Stimulated activated CD4-positive, alpha-beta T cell treated with anti-CD3 and anti-CD28 coated beads, Interleukin-15, amount 100 ng/mL, for 24 hours (primary cell): ENCODE results near the gene DENND1B.
"Not testable (repeated sequence)": the region's sequence is repeated elsewhere in the genome, so short reads cannot be mapped to it uniquely, and the experiment has no call there.

ENCODE experiments used
- DNase-seq: peaks from one replicate; pipeline ENCODE4 v3.0.0-alpha.2; 2020

Gene DENND1B

DNA sequence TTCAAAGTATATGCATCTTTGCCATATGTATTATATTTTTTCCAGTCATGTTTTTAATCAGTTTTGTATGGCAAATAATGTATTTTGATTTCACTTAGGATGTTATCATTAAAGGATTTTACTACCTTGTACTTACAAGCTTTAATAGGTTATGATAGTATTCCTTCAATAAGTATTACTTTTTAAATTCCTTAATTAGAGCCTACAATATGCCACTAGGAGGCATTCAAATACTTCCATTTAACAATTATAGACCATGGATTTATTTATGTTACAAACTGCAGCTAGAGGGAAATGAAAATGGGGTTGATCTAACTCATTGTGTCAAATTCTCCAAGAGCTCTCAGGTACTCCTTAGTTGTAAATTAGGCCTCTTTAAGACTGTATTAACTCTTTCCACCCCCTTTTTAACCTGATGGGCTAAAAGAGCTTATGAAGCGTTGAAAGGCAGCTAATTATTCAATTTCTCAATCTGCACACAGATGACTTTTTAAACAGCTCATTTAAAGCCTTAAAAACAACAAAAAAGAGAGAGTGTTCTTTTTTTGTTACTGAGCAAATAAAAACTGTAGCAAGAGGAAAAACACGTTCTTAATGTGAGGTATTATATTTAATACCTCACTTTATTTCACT, 156.2 kb downstream of the DENND1B start:
- no peak for DNase-seq

DNA sequence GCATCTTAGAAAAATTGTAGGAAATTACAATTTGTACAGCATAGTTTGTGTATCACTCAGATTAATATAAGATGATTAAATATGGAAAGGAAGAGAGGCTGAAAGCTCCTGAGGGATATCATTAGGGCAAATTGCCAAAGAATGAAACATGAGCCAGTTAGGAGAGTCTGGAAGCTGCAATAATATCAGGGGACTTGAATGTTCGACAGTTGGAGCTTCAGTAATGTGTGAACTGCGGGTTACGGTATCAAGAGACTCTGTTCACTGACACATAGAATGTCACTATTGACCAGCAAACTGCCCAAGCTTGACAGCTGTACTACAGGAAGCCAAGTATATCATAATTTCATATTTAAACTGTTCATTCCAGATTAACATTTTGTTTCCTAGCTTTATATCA, 157.2 kb downstream of the DENND1B start:
- no peak for DNase-seq

DNA sequence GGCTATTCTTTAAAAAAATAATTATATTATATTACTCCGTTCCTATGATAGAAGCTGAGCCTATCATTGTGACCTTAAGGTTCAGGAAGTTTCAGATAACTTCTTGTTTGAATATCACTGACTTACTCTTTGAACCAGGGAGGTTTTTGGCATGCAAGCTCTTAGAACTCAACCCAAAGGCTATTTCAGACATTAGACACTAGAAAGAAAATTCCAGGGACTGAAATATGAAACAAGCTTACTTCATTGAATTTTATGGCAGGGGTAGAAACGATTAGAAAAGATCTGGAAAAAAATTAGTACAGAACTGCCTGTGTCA, 159.6 kb downstream of the DENND1B start:
- no peak for DNase-seq

DNA sequence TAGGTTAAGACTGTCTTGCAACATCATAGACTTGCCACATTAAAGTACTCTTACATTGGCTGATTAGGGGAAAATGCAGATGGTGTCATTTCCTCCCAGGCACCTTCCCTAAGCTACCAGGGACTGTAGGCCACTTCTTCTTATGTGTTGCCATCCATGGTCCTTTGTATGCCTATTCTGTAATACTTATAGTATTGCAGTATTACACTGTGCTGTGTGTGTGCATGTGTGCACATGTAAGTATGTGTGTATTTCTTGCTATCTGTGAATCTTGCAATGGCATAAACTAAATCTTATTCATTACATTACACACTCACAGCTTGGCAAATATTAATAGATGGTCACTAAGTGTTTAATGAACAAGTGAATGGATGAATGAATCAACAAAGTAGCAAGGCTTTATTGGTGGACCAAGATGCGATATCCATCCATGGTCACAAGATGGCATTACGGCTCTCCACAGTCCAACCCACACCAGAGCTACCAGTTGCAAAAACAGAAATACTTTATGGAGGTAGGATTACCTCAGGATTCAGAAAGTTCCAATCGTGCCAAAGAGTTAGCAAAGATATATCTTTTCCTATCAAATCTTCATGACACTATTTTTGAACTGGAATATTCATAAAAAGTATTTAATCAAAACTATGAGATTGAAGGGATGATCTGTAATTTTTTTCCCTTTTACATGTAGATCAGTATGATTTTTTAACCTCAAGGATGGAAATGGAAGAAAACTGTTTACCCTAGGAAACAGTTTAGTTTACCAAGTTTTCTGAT, 160.2 kb downstream of the DENND1B start:
- peak; percentile 21 for DNase-seq

DNA sequence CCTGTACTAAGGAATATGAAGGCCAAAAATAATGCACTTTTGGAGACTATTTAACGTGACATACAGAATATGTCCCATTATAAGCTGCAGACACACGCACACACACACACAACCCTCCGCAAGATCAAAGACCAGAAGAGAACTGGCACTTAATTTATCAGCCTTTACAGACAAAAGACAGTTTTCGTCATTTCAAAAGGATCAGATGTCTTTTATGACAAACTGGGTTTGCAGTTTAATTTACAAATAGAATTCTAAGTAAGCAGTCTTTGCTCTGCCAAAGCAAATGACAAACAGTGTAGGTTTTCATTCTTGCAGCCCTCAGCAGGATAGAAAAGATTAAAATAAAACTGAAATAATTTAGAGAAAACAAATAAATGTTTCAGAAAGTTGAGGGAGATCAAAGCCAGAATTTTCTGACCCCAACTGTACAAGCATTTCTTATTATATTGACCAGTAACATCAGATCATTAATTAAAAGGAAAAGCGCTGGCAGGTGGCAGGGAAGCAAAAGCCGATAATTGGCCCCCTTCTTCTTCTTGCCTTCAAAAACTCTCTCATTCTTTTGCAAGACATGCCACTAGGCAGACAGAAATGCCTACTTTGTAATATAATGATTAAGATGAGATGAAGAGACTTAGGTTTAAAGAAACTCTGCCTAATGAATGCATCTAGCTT, 169.0 kb downstream of the DENND1B start:
- DNase-seq, result no peak

DNA sequence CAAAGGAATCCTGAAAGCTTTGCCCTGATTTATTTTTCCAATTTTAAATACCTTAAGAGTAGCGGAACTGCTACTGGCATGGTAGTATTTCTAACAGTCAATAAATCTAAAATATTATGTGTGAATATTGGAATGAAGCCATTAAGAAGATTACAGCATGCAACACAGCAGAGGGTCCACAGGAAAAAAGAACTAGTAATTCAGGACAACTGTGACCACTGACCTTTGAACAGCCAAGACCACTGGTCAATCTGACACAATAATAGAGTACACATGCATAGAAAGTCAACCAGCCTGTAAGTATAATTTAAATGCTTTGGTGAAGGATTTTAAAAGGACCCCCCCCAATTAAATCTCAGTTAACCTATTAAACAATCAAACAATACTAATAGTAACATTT, 171.0 kb downstream of the DENND1B start:
- no peak for DNase-seq

DNA sequence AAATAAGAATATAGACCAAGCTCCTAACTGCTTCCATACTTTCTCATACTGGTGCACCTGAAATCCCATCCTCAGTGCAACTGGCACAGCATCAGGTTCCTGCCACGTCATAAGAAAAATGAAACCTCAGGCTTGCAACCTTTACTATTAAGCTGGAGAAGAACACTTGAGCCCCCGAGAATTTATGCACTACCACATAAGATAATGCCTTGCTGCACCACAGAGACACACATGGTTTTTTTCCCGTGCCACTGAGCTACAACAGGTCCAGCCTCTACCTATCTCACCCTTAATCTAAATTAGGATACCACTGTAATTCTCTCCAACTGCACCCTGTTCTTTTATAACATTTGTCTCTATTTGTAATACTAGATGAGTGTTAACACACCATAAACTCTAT, 174.5 kb downstream of the DENND1B start:
- DNase-seq, result no peak

DNA sequence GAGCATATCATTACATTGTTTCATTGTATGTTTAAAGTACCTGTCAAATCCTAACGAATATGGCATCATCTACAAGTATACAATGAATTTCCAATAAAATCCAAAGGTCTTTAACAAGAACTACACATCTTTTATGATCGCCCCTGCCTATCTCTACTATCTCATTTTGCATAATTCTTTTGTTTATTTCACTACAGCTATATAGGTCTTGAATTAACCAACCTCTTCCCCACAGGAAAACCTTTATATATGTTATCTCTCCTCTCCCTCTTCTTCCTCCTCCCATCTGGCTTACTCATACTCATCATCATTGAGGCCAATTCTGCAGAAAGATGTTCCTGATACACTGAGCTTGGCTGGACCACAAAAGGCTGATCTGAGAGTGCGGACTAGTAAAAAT, 175.5 kb downstream of the DENND1B start:
- no peak for DNase-seq

DNA sequence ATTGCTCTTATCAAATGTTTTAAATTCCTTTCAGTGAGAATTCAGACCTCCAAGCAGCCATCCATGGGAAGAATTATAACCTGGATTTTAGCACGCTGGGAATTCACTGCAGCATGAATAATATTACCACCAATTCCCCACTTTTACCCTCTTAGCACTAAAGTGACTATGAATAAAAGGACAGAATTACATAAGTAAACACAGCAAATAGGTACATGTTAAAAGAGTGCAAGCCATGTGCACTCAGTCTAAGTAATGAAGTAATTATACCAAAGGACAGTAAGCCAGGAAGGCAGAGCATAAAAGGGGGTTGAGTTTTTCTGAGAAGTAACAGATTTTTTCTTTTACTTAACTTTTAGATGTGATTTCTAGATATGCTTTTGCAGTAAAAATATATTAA, 176.3 kb downstream of the DENND1B start:
- no peak for DNase-seq

DNA sequence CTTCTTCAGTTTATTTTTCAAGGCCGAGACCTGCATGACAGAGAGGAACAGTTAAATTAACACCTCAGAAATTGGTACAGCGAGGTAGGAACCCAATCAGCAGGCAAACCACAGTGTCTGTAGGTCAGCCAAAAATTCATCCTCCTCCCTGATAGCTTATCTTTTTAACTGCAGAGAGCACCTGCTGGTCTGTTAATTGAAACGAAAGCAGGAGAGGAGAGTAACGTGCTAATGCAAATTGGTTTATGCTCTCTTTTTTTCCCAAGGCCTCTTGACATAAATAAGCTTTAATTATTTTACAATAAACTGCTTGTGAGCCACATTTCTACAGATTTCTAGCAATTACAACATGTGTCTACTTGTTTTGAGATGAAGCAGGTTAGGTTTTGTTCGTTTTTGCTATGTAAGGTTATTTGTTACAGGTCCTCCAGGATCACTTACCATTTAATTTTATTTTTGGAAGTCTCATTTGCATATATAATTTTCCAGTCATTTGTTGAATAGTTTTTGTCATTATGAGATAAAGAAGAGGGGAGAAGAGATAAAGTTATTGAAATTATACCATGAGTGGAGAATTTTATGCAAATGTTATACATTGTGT, 179.9 kb downstream of the DENND1B start:
- no peak for DNase-seq

DNA sequence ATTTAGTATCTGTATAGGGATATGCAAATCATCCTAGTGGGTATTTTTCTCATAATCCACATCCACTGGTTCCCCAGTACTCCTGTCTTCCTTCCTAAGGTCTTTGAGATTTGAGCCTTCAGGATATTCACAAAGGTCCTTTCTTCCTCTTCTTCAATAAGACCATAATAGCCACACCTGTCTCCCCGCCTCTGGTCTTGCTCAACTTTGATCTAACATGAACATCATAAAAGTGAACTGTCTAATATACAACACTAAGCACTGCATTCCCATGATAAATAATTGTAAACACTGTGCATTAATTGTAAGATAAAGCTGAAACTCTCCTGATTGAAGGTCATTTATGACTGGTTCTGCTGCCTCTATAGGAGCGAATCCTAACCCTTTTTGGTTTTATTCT, 184.6 kb downstream of the DENND1B start:
- no peak for DNase-seq

DNA sequence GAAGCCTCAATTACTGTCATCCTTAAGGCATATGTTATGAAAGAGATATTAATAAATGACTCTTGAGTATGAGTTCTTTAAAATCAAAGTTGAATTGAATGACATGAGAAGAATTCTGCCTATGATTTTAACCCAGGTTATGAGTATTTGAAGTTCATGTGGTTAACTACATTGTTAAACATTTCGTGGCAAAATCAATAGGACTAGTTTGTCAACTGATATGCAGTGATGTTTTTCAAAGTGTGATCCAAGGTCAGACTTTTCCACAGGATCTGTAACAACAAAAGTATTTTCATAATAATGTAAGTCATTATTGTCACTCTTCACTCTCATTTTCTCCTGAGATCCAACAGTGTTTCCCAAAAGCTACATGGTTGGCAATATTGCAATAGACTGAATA, 189.5 kb downstream of the DENND1B start:
- no peak for DNase-seq

DNA sequence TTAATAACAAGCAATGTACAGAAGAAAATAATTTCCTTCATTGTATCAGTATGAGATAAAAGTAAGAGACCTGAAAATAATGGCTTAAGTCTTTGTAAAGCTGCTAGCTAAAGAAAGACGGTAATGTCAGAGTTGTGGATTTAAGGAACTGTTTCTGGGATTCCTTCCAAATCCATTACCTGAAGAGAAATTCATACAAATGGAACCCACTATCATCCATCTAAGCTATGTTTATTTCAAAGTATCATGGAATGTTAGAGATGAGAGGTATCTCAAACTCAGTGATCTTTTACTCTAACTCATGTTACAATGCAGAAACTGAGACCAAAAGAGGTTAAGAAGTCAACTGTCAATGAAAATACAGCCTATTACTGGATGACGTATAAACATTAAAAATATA, 197.7 kb downstream of the DENND1B start:
- DNase-seq, result no peak

DNA sequence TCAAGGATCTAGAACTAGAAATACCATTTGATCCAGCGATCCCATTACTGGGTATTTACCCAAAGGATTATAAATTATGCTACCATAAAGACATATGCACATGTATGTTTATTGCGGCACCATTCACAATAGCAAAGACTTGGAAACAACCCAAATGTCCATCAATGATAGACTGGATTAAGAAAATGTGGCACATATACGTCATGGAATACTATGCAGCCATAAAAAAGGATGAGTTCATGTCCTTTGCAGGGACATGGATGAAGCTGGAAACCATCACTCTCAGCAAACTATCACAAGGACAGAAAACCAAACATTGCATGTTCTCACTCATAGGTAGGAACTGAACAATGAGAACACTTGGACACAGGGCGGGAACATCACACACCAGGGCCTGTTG, 199.7 kb downstream of the DENND1B start:
- DNase-seq, result not testable (repeated sequence)

DNA sequence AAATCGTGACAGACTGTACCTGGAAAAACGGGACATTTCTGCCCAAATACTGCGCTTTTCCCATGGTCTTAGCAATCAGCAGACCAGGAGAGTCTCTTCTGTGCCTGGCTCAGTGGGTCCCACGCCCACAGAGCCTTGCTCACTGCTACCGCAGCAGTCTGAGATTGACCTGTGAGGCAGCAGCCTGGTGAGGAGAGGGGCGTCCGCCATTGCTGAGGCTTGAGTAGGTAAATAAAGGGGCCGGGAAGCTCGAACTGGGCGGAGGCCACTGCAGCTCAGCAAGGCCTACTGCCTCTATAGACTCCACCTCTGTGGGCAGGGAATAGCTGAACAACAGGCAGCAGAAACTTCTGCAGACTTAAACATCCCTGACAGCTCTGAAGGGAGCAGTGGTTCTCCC, 203.1 kb downstream of the DENND1B start:
- no peak for DNase-seq

DNA sequence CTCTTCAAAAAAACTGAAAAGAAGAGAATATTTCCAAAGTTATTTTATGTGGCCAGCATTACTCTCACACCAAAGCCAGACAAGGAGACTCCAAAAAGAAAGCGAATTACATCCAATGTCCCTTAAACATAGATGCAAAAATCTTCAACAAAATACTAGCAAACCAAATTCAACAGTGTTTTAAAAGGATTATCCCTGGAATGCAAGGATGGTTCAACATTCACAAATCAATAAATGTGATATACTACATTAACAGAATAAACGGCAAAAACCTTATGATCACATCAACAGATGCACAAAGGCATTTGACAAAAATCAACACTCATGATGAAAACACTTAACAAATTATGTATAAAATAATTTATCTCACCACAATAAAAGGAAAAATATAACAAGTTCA, 207.8 kb downstream of the DENND1B start:
- DNase-seq, result no peak

DNA sequence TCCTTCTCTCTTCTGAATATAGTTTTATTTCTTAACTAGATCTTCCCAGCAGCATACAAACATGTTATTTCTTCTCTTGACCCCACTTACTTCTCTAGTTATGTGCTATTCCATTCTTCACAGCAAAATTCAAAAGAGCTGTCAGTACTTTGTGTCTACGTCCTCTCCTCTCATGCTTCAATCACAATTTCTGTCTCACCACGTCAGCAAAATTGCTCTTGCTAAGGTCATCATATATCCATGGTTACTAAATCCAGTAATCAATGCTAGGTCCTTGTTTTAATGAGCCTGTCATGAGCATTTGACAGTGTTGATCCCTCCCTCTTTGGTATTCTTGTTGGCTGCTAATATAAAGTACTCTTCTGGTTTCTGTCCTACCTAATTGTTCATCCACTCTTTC, 214.2 kb downstream of the DENND1B start:
- DNase-seq, result no peak

DNA sequence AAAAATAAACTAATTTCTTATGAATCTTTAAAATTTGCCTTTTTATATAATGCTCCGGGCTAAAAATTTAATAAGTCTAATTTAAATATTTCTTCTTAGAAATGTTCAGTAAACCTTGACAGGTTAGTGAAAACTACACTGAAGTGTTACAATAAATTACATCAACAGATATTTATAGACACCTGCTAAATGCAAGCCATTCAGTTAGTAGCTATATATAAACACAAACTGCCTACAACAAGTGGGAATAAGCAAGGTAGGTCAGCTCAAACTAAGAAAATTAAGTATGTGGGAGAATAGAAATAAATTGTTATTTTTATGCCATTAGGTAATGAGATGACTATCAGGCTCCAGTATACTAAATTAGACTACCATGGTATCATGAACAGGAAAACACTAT, 215.6 kb downstream of the DENND1B start:
- no peak for DNase-seq

DNA sequence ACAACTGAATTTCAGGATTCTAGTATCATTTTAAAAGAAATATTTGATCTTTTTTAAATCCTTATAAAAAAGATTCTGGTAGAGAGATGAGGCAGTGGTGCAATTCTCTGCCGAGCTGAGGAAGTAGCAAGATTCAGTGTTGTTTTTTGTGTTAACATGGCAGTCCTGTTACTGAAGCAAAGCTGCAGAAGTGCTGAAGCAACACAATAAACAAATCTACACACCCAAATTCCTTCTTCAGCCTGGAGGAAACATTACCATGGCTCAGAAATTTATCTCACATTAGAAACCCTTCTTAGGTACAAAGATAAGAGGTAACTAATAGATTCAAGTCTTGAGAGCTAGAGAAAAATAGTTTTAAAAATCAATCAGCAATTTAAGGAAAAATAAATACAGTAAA, 216.0 kb downstream of the DENND1B start:
- no peak for DNase-seq

DNA sequence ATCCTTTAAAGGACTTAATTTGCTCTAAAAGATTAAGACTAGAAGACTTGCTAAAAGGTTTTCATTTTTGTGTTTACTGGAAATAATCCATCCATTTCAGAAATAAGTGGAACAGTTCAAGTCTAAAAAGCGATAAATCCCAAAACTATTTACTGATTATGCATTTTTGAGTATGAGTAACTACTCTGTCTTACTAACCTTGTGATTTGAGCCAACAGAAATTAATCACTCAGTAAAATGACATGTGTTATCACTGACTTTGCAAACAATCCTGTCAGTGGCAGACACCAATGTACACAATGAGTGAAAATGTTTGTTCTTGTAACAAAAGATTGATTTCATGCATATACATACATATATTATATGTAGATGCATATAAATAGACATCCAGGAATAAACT, 218.0 kb downstream of the DENND1B start:
- DNase-seq, result no peak

DNA sequence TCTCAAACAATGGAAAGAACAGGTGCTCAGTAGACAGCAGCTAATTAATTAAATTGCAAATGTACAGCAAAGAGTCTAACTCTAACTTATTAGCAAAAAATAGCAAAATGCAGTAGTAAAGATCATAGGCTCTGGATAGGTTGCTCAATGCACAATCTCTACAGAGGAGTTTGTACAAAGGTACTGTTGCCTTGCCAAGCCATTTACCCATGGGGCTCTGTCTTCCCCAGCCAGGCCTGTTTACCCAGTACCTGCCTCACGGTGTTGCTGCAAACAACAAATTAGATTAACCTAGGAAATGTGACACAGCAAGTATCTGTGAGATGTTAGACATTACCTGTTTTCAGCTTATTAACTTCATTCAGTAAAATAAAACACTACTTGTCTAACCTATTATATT, 222.0 kb downstream of the DENND1B start:
- no peak for DNase-seq

DNA sequence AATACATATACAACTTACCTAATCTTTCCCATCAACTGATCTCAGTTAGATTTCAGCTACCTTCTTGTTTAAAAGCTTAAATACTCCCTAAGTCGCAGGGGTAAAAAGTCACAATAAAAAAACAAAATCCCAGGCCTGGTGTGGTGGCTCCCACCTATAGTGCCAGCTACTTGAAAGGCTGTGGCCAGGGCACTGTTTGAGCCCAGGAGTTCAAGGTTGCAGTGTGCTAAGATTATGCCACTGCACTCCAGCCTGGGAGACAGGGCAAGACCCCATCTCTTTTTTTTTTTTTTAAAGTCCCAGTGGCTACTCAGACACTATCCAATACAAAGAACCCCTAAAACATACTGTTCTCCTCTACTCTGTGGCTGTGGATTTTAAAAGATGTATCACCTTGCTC, 228.3 kb downstream of the DENND1B start:
- DNase-seq, result no peak

DNA sequence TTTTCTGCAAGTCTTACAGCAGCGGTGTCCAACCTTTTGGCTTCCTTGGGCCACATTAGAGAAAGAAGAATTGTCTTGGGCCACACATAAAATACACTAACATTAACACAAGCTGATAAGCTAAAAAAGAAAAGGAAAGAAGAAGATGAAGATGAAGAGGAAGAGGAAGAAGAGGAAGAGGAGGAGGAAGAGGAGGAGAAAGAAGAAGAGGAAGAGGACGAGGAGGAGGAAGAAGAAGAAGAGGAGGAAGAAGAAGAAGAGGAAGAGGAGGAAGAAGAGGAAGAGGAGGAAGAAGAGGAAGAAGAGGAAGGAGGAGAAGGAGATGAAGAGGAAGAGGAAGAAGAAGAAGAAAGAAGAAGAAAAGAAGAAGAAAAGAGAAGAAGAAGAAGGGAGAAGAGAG, 230.7 kb downstream of the DENND1B start:
- no peak for DNase-seq

DNA sequence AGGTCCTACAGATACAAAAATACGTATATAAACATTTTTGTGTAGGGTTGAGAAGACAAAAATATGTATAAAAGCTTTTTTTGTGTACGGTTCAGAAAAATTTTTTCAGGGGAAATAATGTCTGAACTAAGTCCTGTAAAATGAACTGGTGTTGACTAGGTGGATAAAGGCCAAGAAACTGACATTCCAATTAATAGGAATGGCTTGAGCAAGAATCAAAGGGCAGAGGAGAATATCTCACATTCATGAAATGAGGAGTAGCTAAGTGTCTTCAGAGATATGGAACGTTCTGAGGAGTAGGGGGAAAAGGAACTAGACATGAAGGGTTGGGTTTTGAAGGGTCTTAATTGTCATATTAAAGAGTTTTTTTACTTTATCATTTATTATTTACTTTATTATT, 231.2 kb downstream of the DENND1B start:
- DNase-seq, result no peak
